K562 (cell line): ENCODE results near the gene WDR13. TPM values are rescaled to one million over a fixed set of nuclear protein-coding genes. Genes with fewer than 3 reads are reported as not detected.

Experiments used
- AFF4 ChIP-seq: sonication (generic); formaldehyde crosslinking; IDR thresholded peaks from 2 replicates; pipeline ENCODE4 v1.8.0; 2023; ENCODE audit warnings: mild to moderate bottlenecking, missing genetic modification reagents
- COPS2 ChIP-seq: fragments of 450-650 bp; conservative IDR thresholded peaks from 2 replicates; pipeline ENCODE4 v1.6.1; 2016; ENCODE audit warnings: mild to moderate bottlenecking, moderate library complexity
- EHMT2 ChIP-seq: fragments of 450-650 bp; IDR thresholded peaks from 2 replicates; pipeline ENCODE4 v1.6.1; 2018; ENCODE audit warnings: antibody characterized with exemption
- FOXP1 ChIP-seq: sonication (generic); formaldehyde crosslinking; IDR thresholded peaks from 2 replicates; pipeline ENCODE4 v1.8.0; 2022; ENCODE audit warnings: mild to moderate bottlenecking, missing genetic modification reagents
- GATA2 ChIP-seq: sonication (generic); formaldehyde crosslinking; IDR thresholded peaks from 2 replicates; pipeline ENCODE4 v1.4.0; 2020; ENCODE audit warnings: mild to moderate bottlenecking, missing genetic modification reagents
- ILK ChIP-seq: fragments of 450-650 bp; IDR thresholded peaks from 2 replicates; pipeline ENCODE4 v1.6.1; 2016; ENCODE audit warnings: missing genetic modification characterization, low read depth, mild to moderate bottlenecking, missing compliant biosample characterization, moderate library complexity, borderline replicate concordance
- LARP7 ChIP-seq: fragments of 450-650 bp; IDR thresholded peaks from 2 replicates; pipeline ENCODE4 v1.6.1; 2016
- MAFF ChIP-seq: IDR thresholded peaks from 2 replicates; pipeline ENCODE4 v1.6.1; 2012; ENCODE audit warnings: low read length, improper control_type of control experiment
- NFATC3 ChIP-seq: fragments of 450-650 bp; IDR thresholded peaks from 2 replicates; pipeline ENCODE4 v1.6.1; 2017; ENCODE audit warnings: mild to moderate bottlenecking
- PRPF4 ChIP-seq: fragments of 200-400 bp; formaldehyde crosslinking; IDR thresholded peaks from one replicate; pipeline ENCODE4 v1.6.1; 2017; ENCODE audit warnings: low read length, low read depth, mild to moderate bottlenecking; ENCODE audit not compliant: insufficient read depth, poor library complexity, severe bottlenecking
- SAP30 ChIP-seq: fragments of 200-600 bp; sonication (generic); IDR thresholded peaks from 2 replicates; pipeline ENCODE4 v1.6.1; 2012; ENCODE audit warnings: borderline replicate concordance, low read depth, mild to moderate bottlenecking, moderate library complexity, low read length, control low read depth, inconsistent platforms; ENCODE audit not compliant: insufficient read depth, poor library complexity, severe bottlenecking
- SIRT6 ChIP-seq: IDR thresholded peaks from one replicate; pipeline ENCODE4 v1.6.1; 2012; ENCODE audit warnings: low read depth, mild to moderate bottlenecking, control low read depth, inconsistent platforms, low read length, moderate library complexity
- TCF15 ChIP-seq: fragments of 250-450 bp; sonication (Bioruptor Pico); IDR thresholded peaks from 2 replicates; pipeline ENCODE4 v1.8.0; 2022; ENCODE audit warnings: moderate library complexity, mild to moderate bottlenecking, inconsistent platforms
- ZNF184 ChIP-seq: sonication (generic); formaldehyde crosslinking; IDR thresholded peaks from 2 replicates; pipeline ENCODE4 v1.5.0; 2020; ENCODE audit warnings: missing genetic modification reagents
- ZNF217 ChIP-seq: sonication (generic); formaldehyde crosslinking; IDR thresholded peaks from 2 replicates; pipeline ENCODE4 v1.8.0; 2022; ENCODE audit warnings: mild to moderate bottlenecking, missing genetic modification reagents
- polyA plus RNA-seq, 8 experiments: library from polyadenylated mRNA; depleted of rRNA in 4 of 8; stranded (reverse) in 5 of 8; unstranded in 3 of 8; fragments of >200 nt; fragmentation: Nextera tagmentation in 2 of 8; fragmentation: Illumina TruSeq in 1 of 8; extraction: Ambion mirVana in 2 of 8; extraction: Trizol in 1 of 8; gene quantifications; 2 replicates each; pipeline versions ENCODE4 v1.2.1 to v1.2.3, GENCODE V29; 2011 to 2014; ENCODE audit warnings: inconsistent platforms in 1 of 8, missing spikeins in 1 of 8
- total RNA-seq, 7 experiments: library from RNA; depleted of rRNA in 6 of 7; stranded (reverse); fragments of >200 nt in 6 of 7; fragmentation: Illumina TruSeq in 2 of 7; extraction: Trizol in 2 of 7; gene quantifications; 2 replicates each; pipeline versions ENCODE4 v1.2.1 to v1.2.3, GENCODE V29; 2011 to 2021; ENCODE audit warnings: low replicate concordance in 1 of 7
- TF ChIP-seq, protein P1 (sequence below): sonication (generic); formaldehyde crosslinking; IDR thresholded peaks from 2 replicates; pipeline ENCODE4 v1.9.0; 2022; ENCODE audit warnings: mild to moderate bottlenecking, missing genetic modification reagents
- TF ChIP-seq, protein P2 (sequence below): sonication (generic); formaldehyde crosslinking; IDR thresholded peaks from 2 replicates; pipeline ENCODE4 v1.8.1; 2023; ENCODE audit warnings: missing genetic modification reagents, mild to moderate bottlenecking, borderline replicate concordance

Gene WDR13
- total and polyA plus RNA-seq, 9 of the 15 experiments (the other 6 are each of a cell fraction or from before 2014, with no cell fraction given): 7.4 to 70.5 (median 31.4) TPM

GRCh38 chrX:48573690-48574269 is 23.5 kb upstream of the WDR13 start (continued):
- TF ChIP-seq, protein P1, sequence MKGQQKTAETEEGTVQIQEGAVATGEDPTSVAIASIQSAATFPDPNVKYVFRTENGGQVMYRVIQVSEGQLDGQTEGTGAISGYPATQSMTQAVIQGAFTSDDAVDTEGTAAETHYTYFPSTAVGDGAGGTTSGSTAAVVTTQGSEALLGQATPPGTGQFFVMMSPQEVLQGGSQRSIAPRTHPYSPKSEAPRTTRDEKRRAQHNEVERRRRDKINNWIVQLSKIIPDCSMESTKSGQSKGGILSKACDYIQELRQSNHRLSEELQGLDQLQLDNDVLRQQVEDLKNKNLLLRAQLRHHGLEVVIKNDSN: no peak
- TF ChIP-seq NFATC3 (0 out of 2 replicates have a peak, but pooled peaks have one; percentile 63), ILK (tag) (no peak), SAP30 (no peak), MAFF (no peak), TCF15 (CRISPR knock-in tag) (no peak), ZNF217 (CRISPR knock-in tag) (no peak), COPS2 (no peak), ZNF184 (no peak), SIRT6 (no peak), LARP7 (no peak), FOXP1 (CRISPR knock-in tag) (no peak), AFF4 (CRISPR knock-in tag) (no peak), PRPF4 (no peak), GATA2 (CRISPR knock-in tag) (no peak), EHMT2 (peak; percentile 59; the same call in 1 of the 2 replicates)
- TF ChIP-seq, protein P2, sequence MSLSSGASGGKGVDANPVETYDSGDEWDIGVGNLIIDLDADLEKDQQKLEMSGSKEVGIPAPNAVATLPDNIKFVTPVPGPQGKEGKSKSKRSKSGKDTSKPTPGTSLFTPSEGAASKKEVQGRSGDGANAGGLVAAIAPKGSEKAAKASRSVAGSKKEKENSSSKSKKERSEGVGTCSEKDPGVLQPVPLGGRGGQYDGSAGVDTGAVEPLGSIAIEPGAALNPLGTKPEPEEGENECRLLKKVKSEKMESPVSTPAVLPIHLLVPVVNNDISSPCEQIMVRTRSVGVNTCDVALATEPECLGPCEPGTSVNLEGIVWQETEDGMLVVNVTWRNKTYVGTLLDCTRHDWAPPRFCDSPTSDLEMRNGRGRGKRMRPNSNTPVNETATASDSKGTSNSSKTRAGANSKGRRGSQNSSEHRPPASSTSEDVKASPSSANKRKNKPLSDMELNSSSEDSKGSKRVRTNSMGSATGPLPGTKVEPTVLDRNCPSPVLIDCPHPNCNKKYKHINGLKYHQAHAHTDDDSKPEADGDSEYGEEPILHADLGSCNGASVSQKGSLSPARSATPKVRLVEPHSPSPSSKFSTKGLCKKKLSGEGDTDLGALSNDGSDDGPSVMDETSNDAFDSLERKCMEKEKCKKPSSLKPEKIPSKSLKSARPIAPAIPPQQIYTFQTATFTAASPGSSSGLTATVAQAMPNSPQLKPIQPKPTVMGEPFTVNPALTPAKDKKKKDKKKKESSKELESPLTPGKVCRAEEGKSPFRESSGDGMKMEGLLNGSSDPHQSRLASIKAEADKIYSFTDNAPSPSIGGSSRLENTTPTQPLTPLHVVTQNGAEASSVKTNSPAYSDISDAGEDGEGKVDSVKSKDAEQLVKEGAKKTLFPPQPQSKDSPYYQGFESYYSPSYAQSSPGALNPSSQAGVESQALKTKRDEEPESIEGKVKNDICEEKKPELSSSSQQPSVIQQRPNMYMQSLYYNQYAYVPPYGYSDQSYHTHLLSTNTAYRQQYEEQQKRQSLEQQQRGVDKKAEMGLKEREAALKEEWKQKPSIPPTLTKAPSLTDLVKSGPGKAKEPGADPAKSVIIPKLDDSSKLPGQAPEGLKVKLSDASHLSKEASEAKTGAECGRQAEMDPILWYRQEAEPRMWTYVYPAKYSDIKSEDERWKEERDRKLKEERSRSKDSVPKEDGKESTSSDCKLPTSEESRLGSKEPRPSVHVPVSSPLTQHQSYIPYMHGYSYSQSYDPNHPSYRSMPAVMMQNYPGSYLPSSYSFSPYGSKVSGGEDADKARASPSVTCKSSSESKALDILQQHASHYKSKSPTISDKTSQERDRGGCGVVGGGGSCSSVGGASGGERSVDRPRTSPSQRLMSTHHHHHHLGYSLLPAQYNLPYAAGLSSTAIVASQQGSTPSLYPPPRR (CRISPR knock-in tag): no peak
